ENCODE measurements around the gene TLK1. TPM values are rescaled to one million over a fixed set of nuclear protein-coding genes. Genes with fewer than 3 reads are reported as not detected.
"Not testable (repeated sequence)": the region's sequence is repeated elsewhere in the genome, so short reads cannot be mapped to it uniquely, and the experiment has no call there.

Gene TLK1
- total RNA-seq, 1 experiment from 2014 or later, result 19.1 TPM

GRCh38 chr2:171169839-171170238 is 9.1 kb upstream of the TLK1 start:
- no peak for DNase-seq (ENCODE audit: low read depth)

GRCh38 chr2:171169333-171169732 is 8.6 kb upstream of the TLK1 start:
- DNase-seq (ENCODE audit: low read depth), result no peak

GRCh38 chr2:171167352-171167997 is 6.8 kb upstream of the TLK1 start:
- no peak for DNase-seq (ENCODE audit: low read depth)

- DNase-seq (ENCODE audit: low read depth), result no peak
These were observed 5.8 kb upstream of the TLK1 start for GRCh38 chr2:171166328-171166983.

- DNase-seq (ENCODE audit: low read depth), result no peak
These were observed 5.3 kb upstream of the TLK1 start for GRCh38 chr2:171165967-171166327.

GRCh38 chr2:171163261-171163660 is 2.6 kb upstream of the TLK1 start:
- no peak for DNase-seq (ENCODE audit: low read depth)

GRCh38 chr2:171162522-171163197 is 2.0 kb upstream of the TLK1 start:
- not testable (repeated sequence) for DNase-seq (ENCODE audit: low read depth)

GRCh38 chr2:171160956-171161740 is 455 bp upstream of the TLK1 start:
- DNase-seq (ENCODE audit: low read depth), result peak; percentile 69

- peak; percentile 53 for DNase-seq (ENCODE audit: low read depth)
These were observed 1.1 kb downstream of the TLK1 start for GRCh38 chr2:171159372-171160118.

- no peak for DNase-seq (ENCODE audit: low read depth)
These were observed 1.8 kb downstream of the TLK1 start for GRCh38 chr2:171158790-171159371.

GRCh38 chr2:171158036-171158789 is 2.5 kb downstream of the TLK1 start:
- no peak for DNase-seq (ENCODE audit: low read depth)

- DNase-seq (ENCODE audit: low read depth), result no peak
These were observed 3.6 kb downstream of the TLK1 start for GRCh38 chr2:171157109-171157500.

GRCh38 chr2:171154348-171154747 is 6.3 kb downstream of the TLK1 start:
- peak; percentile 32 for DNase-seq (ENCODE audit: low read depth)

GRCh38 chr2:171150694-171151285 is 9.9 kb downstream of the TLK1 start:
- DNase-seq (ENCODE audit: low read depth), result no peak

GRCh38 chr2:171149986-171150693 is 10.6 kb downstream of the TLK1 start:
- DNase-seq (ENCODE audit: low read depth), result no peak

GRCh38 chr2:171149171-171149938 is 11.3 kb downstream of the TLK1 start:
- no peak for DNase-seq (ENCODE audit: low read depth)

GRCh38 chr2:171147081-171147480 is 13.6 kb downstream of the TLK1 start:
- no peak for DNase-seq (ENCODE audit: low read depth)

GRCh38 chr2:171146633-171147032 is 14.1 kb downstream of the TLK1 start:
- DNase-seq (ENCODE audit: low read depth), result no peak

- DNase-seq (ENCODE audit: low read depth), result no peak
These were observed 14.6 kb downstream of the TLK1 start for GRCh38 chr2:171146071-171146470.

All from M059J (cell line).